Gastroesophageal sphincter (tissue), 4 donors: ENCODE data around the gene KCNK18. TPM values are rescaled to one million over a fixed set of nuclear protein-coding genes. Genes with fewer than 3 reads are reported as not detected.
"Not testable (repeated sequence)": the region's sequence is repeated elsewhere in the genome, so short reads cannot be mapped to it uniquely, and the experiment has no call there.

ENCODE experiments used
- ATAC-seq: fragments of 150-250 bp; one replicate; pipeline ENCODE4 v1.9.1; 2016; ENCODE audit warnings: mild to moderate bottlenecking, moderate library complexity
- H3K27ac ChIP-seq, 4 donors: fragments of 200-600 bp; sonication (generic) in 3 of 4; 1 replicate in 3 of 4; 2 replicates in 1 of 4; pipeline ENCODE4 v1.5.1; 2016 to 2019
- H3K27me3 ChIP-seq: fragments of 200-600 bp; sonication (generic); one replicate; pipeline ENCODE4 v1.5.1; 2019
- H3K36me3 ChIP-seq, 2 donors: fragments of 200-600 bp; sonication (generic); one replicate each; pipeline ENCODE4 v1.5.1; 2019; ENCODE audit warnings: control low read depth in 1 of 2
- H3K4me1 ChIP-seq, 3 donors: fragments of 200-600 bp; sonication (generic); 1 replicate in 2 of 3; 2 replicates in 1 of 3; pipeline ENCODE4 v1.5.1; 2016 to 2019; ENCODE audit warnings: control low read depth in 2 of 3
- H3K4me3 ChIP-seq, 2 donors: fragments of 200-600 bp; sonication (generic); one replicate each; pipeline ENCODE4 v1.5.1; 2019; ENCODE audit warnings: mild to moderate bottlenecking in 1 of 2, moderate library complexity in 1 of 2
- H3K9me3 ChIP-seq, 3 donors: fragments of 200-600 bp; sonication (generic); one replicate each; pipeline ENCODE4 v1.5.1; 2017 to 2019; ENCODE audit warnings: control low read depth in 2 of 3
- CTCF ChIP-seq, 4 experiments: fragments of 200-600 bp in 2 of 4; fragments of 450-650 bp in 2 of 4; sonication (generic) in 1 of 4; IDR thresholded peaks; one replicate each; pipeline ENCODE4 v1.5.1; 2017 to 2019; ENCODE audit warnings: antibody characterized with exemption in 4 of 4, mild to moderate bottlenecking in 2 of 4, moderate library complexity in 2 of 4
- EP300 ChIP-seq: sonication (generic); formaldehyde crosslinking; IDR thresholded peaks from one replicate; pipeline ENCODE4 v1.6.1; 2017; ENCODE audit warnings: antibody characterized with exemption, mild to moderate bottlenecking
- POLR2A ChIP-seq, 2 donors: fragments of 450-650 bp; IDR thresholded peaks; one replicate each; pipeline ENCODE4 v1.6.1; 2017; ENCODE audit warnings: antibody characterized with exemption in 2 of 2, mild to moderate bottlenecking in 2 of 2, moderate library complexity in 1 of 2
- POLR2AphosphoS5 ChIP-seq: sonication (generic); formaldehyde crosslinking; IDR thresholded peaks from one replicate; pipeline ENCODE4 v1.6.1; 2017; ENCODE audit warnings: antibody characterized with exemption
- WGBS, 2 donors: methylation state at CpG; one replicate each; pipeline ENCODE4 v1.1.5; 2018; ENCODE audit warnings: low coverage in 1 of 2; 5-methylcytosine and 5-hydroxymethylcytosine counted together
- total RNA-seq, 4 donors: library from RNA; depleted of rRNA; stranded (reverse); fragments of >200 nt; gene quantifications; one replicate each; pipeline ENCODE4 v1.1.0, GENCODE V29; 2016

Gene KCNK18
- total RNA-seq, 4 donors from 2014 or later: not detected

DNA sequence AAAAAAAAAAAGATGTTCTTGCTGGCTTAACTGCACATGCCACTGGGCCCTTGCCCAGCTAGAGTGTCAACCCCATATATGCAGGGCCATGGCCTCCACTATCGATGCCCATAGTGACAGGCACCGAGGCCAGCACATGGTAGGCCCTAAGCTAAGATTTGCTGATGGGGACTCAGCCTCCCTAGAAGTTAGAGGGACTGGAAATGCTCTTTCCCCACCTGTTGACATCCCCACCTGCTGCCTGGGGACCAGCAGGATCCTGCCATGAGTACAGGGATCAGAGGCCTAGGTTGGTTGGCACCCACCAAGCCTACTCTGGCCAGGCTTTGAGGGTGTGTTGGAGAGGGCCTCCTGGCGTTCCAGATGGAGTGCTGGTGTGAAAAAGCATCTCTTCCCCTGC is 27.6 kb downstream of the KCNK18 start:
- TF ChIP-seq CTCF (IDR thresholded peaks at IDR 0.05): no peak
- TF ChIP-seq EP300: no peak
- TF ChIP-seq POLR2AphosphoS5: no peak
- no peak for TF ChIP-seq POLR2A (IDR thresholded peaks at IDR 0.05)
- Histone ChIP-seq H3K36me3 (no peaks in the 10 kb centered on the region), H3K27me3 (peaks cover 86% of the 10 kb centered on the region), H3K9me3 (no peaks in the 10 kb centered on the region), H3K4me1 (no peaks in the 10 kb centered on the region), H3K4me3 (no peak overlapping the region), H3K27ac (no peak overlapping the region)
- 73% methylated on average over 3 of the region's 3 CpGs; no CpG with 5 or more reads in 1 of the 2 donors for WGBS, 2 donors
- no peak for ATAC-seq

GRCh38 chr10:117226813-117227451 is 29.6 kb downstream of the KCNK18 start:
- H3K27me3 ChIP-seq: peaks cover 86% of the 10 kb centered on the region

GRCh38 chr10:117228210-117228609 is 30.9 kb downstream of the KCNK18 start:
- ATAC-seq: no peak

More at GRCh38 chr10:117226813-117227451, 29.6 kb downstream of the KCNK18 start:
- TF ChIP-seq POLR2A (IDR thresholded peaks at IDR 0.05): no peak
- no peak for TF ChIP-seq CTCF (IDR thresholded peaks at IDR 0.05)
- TF ChIP-seq EP300: no peak
- no peak for TF ChIP-seq POLR2AphosphoS5
- Histone ChIP-seq H3K4me1 (no peaks in the 10 kb centered on the region), H3K4me3 (no peak overlapping the region), H3K36me3 (no peaks in the 10 kb centered on the region), H3K27ac (no peak overlapping the region), H3K9me3 (no peaks in the 10 kb centered on the region)
- ATAC-seq: no peak
- 27 to 32% methylated on average over 5 to 6 of the region's 10 CpGs for whole genome bisulfite sequencing, 2 donors

DNA sequence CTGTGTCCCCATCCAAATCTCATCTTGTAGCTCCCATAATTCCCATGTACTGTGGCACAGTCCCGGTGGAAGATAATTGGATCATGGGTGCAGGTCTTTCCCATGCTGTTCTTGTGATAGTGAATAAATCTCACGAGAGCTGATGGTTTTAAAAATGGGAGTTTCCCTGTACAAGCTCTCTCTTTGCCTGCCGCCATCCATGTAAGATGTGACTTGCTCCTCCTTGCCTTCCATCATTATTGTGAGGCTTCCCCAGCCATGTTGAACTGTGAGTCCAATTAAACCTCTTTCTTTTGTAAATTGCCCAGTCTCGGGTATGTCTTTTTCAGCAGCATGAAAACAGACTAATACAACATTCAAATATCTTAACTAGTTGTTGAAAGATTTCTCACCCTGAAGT is 32.8 kb downstream of the KCNK18 start:
- not testable (repeated sequence) for H3K27ac ChIP-seq, H3K9me3 ChIP-seq, H3K4me3 ChIP-seq, H3K4me1 ChIP-seq, ATAC-seq, H3K36me3 ChIP-seq
- 90% methylated on average over 3 to 4 of the region's 4 CpGs for WGBS, 2 donors
- H3K27me3 ChIP-seq: peaks cover 57% of the 10 kb centered on the region

More at GRCh38 chr10:117228210-117228609, 30.9 kb downstream of the KCNK18 start:
- no peaks in the 10 kb centered on the region for H3K4me1 ChIP-seq
- no peak overlapping the region for H3K27ac ChIP-seq
- TF ChIP-seq EP300 (no peak), POLR2A (IDR thresholded peaks at IDR 0.05) (no peak), POLR2AphosphoS5 (no peak), CTCF (IDR thresholded peaks at IDR 0.05) (no peak)
- peaks cover 75% of the 10 kb centered on the region for H3K27me3 ChIP-seq
- no peaks in the 10 kb centered on the region for H3K36me3 ChIP-seq
- no peaks in the 10 kb centered on the region for H3K9me3 ChIP-seq
- no peak overlapping the region for H3K4me3 ChIP-seq

- peaks cover 0 to 13% (median 4%) of the 10 kb centered on the region in 3 donors for H3K4me1 ChIP-seq
- WGBS, 2 donors: 89 to 91% methylated on average over 4 to 5 of the region's 5 CpGs
- no peak overlapping the region for H3K4me3 ChIP-seq
- no peaks in the 10 kb centered on the region for H3K9me3 ChIP-seq
- ATAC-seq: no peak
- peaks cover 63% of the 10 kb centered on the region for H3K27me3 ChIP-seq
- no peaks in the 10 kb centered on the region for H3K36me3 ChIP-seq
- no peak for TF ChIP-seq CTCF (IDR thresholded peaks at IDR 0.05)
- TF ChIP-seq POLR2A (IDR thresholded peaks at IDR 0.05): no peak
- TF ChIP-seq EP300: no peak
- no peak for TF ChIP-seq POLR2AphosphoS5
- no peak overlapping the region for H3K27ac ChIP-seq
Observed at GRCh38 chr10:117237401-117237991, 40.2 kb downstream of the KCNK18 start.
